ENCODE measurements around the gene DCP1A.
A peak's percentile ranks its signal among the peaks of the same experiment; 100 is the strongest.
"Not testable (repeated sequence)": the region's sequence is repeated elsewhere in the genome, so short reads cannot be mapped to it uniquely, and the experiment has no call there.

DCP1A gene

DNA sequence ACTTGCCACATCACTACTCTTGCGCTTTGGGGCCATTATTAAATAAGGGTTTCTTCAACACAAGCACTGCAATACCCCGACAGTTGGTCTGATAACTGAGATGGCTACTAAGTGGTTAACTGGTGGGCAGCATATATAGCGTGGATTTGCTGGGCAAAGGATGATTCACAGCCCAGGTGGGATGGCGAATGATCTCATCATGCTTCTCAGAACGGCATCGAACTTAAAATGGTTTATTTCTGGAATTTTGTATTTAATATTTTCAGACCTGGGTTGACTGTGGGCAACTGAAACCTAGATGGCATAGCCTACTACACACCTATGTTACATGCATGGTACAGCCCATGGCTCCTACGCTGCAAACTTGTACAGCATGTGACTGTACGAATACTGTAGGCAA is 64.8 kb downstream of the DCP1A start:
- Histone ChIP-seq H3K27ac (ENCODE audit: low read depth, low read length) (no peak overlapping the region), H3K36me3 (ENCODE audit: control insufficient read depth, insufficient read depth, low read length) (peaks cover 12% of the 10 kb centered on the region), H3K9ac (ENCODE audit: low read length) (no peak overlapping the region), H3K4me1 (ENCODE audit: control insufficient read depth, insufficient read depth, low read length) (peaks cover 7% of the 10 kb centered on the region), H3K27me3 (ENCODE audit: control insufficient read depth, insufficient read depth, low read length) (no peaks in the 10 kb centered on the region), H3K4me3 (ENCODE audit: low read length) (no peak overlapping the region)

DNA sequence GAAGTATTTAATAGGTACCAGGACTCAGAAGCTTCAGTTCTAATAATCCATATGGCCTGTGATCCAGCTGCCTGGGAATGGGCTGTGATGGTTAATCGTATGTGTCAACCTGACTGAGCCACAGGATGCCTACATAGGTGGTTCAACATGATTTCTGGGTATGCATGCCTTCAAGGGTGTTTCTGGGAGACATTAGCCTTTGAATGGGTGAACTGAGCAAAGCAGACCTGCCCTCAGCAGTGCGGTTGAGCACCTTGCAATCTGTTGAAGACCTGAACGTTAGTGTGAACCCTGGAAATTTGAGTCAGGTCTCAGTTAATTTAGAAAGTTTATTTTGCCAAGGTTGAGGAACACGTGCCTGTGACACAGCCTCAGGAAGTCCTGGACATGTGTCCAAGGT is 68.7 kb downstream of the DCP1A start:
- H3K36me3 ChIP-seq (ENCODE audit: control insufficient read depth, insufficient read depth, low read length), result no peaks in the 10 kb centered on the region
- no peak overlapping the region for H3K4me3 ChIP-seq (ENCODE audit: low read length)
- no peaks in the 10 kb centered on the region for H3K27me3 ChIP-seq (ENCODE audit: control insufficient read depth, insufficient read depth, low read length)
- H3K27ac ChIP-seq (ENCODE audit: low read depth, low read length), result no peak overlapping the region
- no peaks in the 10 kb centered on the region for H3K4me1 ChIP-seq (ENCODE audit: control insufficient read depth, insufficient read depth, low read length)
- H3K9ac ChIP-seq (ENCODE audit: low read length), result no peak overlapping the region

DNA sequence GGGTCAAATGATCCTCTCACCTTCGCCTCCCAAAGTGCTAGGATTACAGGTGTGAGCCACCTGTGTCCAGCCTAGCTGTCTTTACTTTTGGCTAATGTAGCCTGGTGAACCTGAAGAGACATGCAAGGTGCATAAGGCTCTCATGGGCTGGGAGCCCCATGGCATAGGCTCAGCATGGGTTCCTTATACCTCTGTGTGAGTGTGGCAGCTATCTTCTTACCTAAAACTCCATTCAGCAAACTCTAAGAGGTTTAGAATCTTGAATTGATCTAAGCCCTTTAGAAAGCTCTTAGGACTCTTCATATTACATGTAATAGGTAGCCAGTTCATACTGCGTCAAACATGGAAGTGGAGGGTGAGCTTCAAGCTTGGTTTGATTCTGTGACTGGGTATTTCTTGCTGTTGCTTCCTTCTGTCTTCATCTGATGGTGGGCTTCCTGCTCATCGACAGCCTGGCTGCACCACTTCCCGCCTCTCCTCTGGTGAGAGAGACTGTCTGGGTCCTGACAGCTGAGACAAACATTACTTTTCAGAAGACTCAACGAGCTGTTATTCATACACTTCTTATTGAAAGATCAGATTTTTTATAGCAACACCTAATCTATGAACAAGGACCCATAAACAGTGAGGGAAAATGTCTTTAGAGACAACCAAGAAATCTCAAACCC is 72.3 kb downstream of the DCP1A start:
- no peak overlapping the region for H3K4me3 ChIP-seq (ENCODE audit: low read length)
- H3K9ac ChIP-seq (ENCODE audit: low read length), result no peak overlapping the region
- no peaks in the 10 kb centered on the region for H3K36me3 ChIP-seq (ENCODE audit: control insufficient read depth, insufficient read depth, low read length)
- H3K27me3 ChIP-seq (ENCODE audit: control insufficient read depth, insufficient read depth, low read length), result no peaks in the 10 kb centered on the region
- H3K27ac ChIP-seq (ENCODE audit: low read depth, low read length), result no peak overlapping the region
- peaks cover 3% of the 10 kb centered on the region for H3K4me1 ChIP-seq (ENCODE audit: control insufficient read depth, insufficient read depth, low read length)

DNA sequence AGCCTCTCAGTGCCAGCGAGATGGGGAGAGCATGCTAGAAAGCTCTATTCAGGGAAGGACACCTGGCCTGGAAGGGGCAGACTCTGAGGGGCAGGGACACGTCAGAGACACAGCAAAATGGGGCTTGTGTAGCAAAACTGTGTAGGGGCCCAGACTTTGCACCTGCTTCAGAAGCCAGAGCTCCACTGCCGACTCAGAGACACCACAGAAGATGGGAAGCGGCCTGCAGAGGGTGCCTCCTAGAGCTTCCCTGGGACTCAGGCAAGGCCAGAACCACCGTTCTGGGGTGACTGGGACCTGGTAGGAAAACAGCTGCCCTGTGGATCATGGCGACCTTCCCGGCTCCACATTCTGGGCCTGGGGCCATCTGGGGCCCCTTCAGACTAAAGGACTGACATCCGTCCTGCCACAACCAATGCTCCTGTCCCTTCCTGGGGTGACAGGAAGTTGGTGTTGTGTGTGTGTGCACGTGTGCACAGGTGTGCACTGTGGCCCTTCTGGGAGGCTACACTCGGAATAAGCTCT is 74.1 kb downstream of the DCP1A start:
- H3K27ac ChIP-seq (ENCODE audit: low read depth, low read length), result no peak overlapping the region

DNA sequence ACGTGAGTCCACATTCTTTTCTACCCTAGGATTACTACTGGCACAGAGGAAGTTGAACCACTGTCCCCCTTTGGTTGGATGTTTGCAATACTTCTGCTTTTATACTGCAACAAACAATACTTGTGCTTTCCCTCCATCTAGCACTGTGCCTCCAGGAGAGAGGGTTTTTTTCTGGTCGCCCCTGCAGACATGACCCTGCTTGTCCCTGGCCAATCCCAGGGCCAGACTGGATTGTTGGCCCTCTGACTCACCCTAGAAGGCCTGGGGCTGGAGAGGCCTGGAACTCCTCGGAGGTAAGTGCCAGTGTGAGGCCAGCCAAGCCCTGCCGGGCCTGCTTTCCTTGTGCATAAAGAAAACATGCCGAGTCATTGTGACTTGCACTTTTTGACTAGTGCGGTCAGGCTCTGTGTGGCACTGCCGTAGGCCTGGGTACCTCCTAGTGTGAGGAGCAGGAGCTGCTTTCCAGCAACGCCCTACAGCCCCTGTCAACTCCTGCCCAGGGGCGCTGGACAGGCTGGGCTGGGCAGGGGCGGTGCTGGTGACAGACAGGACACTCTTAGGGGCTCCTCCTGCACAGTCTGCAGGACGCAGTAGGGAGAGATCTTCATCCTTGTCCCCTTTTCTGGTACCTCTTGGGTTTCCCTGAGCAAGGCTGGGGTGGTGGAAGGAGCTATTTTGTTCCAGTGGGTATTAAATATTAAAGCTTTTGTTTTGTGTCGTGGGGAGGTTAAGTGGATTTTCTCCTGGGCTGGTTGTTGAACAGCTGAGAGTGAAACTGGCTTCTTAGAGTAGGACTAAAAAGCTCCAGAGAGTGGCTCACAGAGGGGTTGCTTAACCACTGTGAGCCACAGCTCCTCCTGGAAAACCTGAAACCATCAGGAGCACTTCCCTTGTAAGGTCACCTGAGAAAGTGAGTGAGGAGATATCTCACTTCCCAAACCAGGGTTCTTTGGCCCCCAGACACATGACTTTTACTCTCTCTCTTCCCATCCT is 77.2 kb downstream of the DCP1A start:
- Histone ChIP-seq H3K4me1 (ENCODE audit: control insufficient read depth, insufficient read depth, low read length) (peaks cover 10% of the 10 kb centered on the region), H3K9ac (ENCODE audit: low read length) (no peak overlapping the region), H3K36me3 (ENCODE audit: control insufficient read depth, insufficient read depth, low read length) (no peaks in the 10 kb centered on the region), H3K27me3 (ENCODE audit: control insufficient read depth, insufficient read depth, low read length) (no peaks in the 10 kb centered on the region), H3K4me3 (ENCODE audit: low read length) (no peak overlapping the region), H3K27ac (ENCODE audit: low read depth, low read length) (peak overlapping the region; percentile 82)

More for the DNA sequence above, 74.1 kb downstream of the DCP1A start:
- H3K36me3 ChIP-seq (ENCODE audit: control insufficient read depth, insufficient read depth, low read length), result no peaks in the 10 kb centered on the region
- no peaks in the 10 kb centered on the region for H3K27me3 ChIP-seq (ENCODE audit: control insufficient read depth, insufficient read depth, low read length)
- no peak overlapping the region for H3K9ac ChIP-seq (ENCODE audit: low read length)
- H3K4me3 ChIP-seq (ENCODE audit: low read length), result no peak overlapping the region
- peaks cover 10% of the 10 kb centered on the region for H3K4me1 ChIP-seq (ENCODE audit: control insufficient read depth, insufficient read depth, low read length)

DNA sequence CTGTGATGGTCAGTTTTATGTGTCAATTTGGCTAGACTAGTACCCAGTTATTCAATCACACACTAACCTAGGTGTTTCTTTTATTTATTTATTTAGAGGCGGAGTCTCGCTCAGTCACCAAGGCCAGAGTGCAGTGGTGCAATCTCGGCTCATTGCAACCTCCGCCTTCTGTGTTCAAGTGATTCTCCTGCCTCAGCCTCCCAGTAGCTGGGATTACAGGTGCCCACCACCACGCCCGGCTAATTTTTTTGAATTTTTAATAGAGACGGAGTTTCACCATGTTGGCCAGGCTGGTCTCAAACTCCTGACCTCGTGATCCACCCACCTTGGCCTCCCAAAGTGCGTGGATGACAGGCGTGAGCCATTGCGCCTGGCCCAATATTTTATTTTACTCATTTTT is 78.2 kb downstream of the DCP1A start:
- not testable (repeated sequence) for H3K36me3 ChIP-seq (ENCODE audit: control insufficient read depth, insufficient read depth, low read length); H3K4me1 ChIP-seq (ENCODE audit: control insufficient read depth, insufficient read depth, low read length); H3K27me3 ChIP-seq (ENCODE audit: control insufficient read depth, insufficient read depth, low read length); H3K9ac ChIP-seq (ENCODE audit: low read length); H3K4me3 ChIP-seq (ENCODE audit: low read length)
- H3K27ac ChIP-seq (ENCODE audit: low read depth, low read length), result peak overlapping the region; percentile 82

DNA sequence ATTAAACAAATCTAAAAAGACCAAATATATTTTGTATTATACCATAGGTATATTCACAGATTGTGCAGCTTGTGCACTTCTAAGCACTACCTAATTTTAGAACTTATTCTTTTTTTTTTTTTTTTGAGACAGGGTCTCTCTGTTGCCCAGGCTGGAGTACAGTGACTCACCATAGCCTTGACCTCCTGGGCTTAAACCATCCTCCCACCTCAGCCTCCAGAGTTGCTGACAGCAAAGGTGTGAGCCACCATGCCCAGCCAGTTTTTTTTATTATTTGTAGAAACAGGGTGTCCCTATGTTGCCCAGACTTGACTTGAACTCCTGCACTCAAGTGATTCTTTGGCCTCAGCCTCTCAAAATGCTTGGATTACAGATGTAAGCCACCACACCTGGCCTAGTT is 79.6 kb downstream of the DCP1A start:
- H3K36me3 ChIP-seq (ENCODE audit: control insufficient read depth, insufficient read depth, low read length), result no peaks in the 10 kb centered on the region
- H3K27ac ChIP-seq (ENCODE audit: low read depth, low read length), result no peak overlapping the region
- H3K4me3 ChIP-seq (ENCODE audit: low read length), result no peak overlapping the region
- H3K9ac ChIP-seq (ENCODE audit: low read length), result no peak overlapping the region
- no peaks in the 10 kb centered on the region for H3K27me3 ChIP-seq (ENCODE audit: control insufficient read depth, insufficient read depth, low read length)
- peaks cover 10% of the 10 kb centered on the region for H3K4me1 ChIP-seq (ENCODE audit: control insufficient read depth, insufficient read depth, low read length)

DNA sequence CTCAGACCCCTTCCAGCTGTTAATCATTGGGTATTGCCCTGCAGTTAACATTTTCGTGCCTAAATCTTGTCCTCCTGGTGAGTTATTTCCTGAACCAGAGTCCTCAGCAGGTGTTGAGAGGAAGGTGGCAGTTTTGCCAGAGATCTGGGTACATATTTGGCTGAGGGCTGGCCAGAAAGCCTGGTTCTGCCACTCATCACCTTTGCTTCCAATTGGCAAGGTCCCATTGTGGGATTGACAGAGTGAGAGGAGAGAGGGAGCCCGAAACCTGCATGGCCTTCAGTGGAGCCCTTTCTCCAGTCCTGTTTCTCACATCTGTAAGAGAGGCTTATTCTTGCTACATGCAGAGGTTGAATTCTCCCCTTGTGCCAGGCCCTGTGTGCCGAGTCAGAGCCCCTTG is 82.6 kb downstream of the DCP1A start:
- Histone ChIP-seq H3K27ac (ENCODE audit: low read depth, low read length) (no peak overlapping the region), H3K9ac (ENCODE audit: low read length) (no peak overlapping the region), H3K36me3 (ENCODE audit: control insufficient read depth, insufficient read depth, low read length) (no peaks in the 10 kb centered on the region), H3K27me3 (ENCODE audit: control insufficient read depth, insufficient read depth, low read length) (no peaks in the 10 kb centered on the region), H3K4me3 (ENCODE audit: low read length) (no peak overlapping the region), H3K4me1 (ENCODE audit: control insufficient read depth, insufficient read depth, low read length) (peaks cover 4% of the 10 kb centered on the region)

DNA sequence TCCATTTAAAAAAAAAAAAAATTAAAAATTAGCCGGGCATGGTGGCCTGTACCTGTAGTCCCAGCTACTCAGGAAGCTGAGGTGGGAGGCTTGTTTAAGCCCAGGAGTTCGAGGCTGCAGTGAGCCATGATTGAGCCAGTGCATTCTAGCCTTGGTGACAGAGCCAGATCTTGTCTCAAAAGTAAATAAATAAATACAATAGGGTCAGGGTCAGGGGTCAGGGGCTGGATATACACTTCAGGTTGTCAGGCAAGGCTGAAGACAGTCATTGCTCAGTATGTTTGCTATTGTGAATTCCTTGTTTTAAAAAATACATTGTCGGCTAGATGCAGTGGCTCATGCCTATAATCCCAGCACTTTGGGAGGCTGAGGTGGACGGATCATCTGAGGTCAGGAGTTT is 83.4 kb downstream of the DCP1A start:
- H3K27ac ChIP-seq (ENCODE audit: low read depth, low read length), result no peak overlapping the region
- no peaks in the 10 kb centered on the region for H3K27me3 ChIP-seq (ENCODE audit: control insufficient read depth, insufficient read depth, low read length)
- no peak overlapping the region for H3K4me3 ChIP-seq (ENCODE audit: low read length)
- no peak overlapping the region for H3K9ac ChIP-seq (ENCODE audit: low read length)
- no peaks in the 10 kb centered on the region for H3K4me1 ChIP-seq (ENCODE audit: control insufficient read depth, insufficient read depth, low read length)
- H3K36me3 ChIP-seq (ENCODE audit: control insufficient read depth, insufficient read depth, low read length), result no peaks in the 10 kb centered on the region

DNA sequence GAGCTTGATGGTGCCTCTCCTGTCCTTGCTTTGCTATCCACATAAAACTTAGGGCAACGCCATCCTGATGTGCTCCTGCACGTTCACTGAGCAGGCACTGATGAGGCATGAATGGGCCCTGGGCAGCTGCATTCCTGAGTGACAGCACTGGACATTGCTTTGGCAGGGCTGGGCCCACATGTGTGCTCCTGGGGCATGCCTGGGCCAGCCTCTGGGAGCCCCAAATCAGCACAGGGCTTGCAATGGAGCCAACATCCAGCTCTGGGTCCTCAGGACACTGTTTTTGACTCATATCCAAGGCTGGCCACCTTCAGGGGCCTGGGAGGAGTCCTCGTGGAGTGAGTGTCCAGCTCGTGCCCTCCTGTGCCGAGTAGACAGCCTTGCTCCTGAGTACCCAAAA is 85.6 kb downstream of the DCP1A start:
- no peaks in the 10 kb centered on the region for H3K4me1 ChIP-seq (ENCODE audit: control insufficient read depth, insufficient read depth, low read length)
- no peak overlapping the region for H3K27ac ChIP-seq (ENCODE audit: low read depth, low read length)
- no peak overlapping the region for H3K9ac ChIP-seq (ENCODE audit: low read length)
- H3K4me3 ChIP-seq (ENCODE audit: low read length), result no peak overlapping the region
- no peaks in the 10 kb centered on the region for H3K36me3 ChIP-seq (ENCODE audit: control insufficient read depth, insufficient read depth, low read length)
- H3K27me3 ChIP-seq (ENCODE audit: control insufficient read depth, insufficient read depth, low read length), result no peaks in the 10 kb centered on the region

DNA sequence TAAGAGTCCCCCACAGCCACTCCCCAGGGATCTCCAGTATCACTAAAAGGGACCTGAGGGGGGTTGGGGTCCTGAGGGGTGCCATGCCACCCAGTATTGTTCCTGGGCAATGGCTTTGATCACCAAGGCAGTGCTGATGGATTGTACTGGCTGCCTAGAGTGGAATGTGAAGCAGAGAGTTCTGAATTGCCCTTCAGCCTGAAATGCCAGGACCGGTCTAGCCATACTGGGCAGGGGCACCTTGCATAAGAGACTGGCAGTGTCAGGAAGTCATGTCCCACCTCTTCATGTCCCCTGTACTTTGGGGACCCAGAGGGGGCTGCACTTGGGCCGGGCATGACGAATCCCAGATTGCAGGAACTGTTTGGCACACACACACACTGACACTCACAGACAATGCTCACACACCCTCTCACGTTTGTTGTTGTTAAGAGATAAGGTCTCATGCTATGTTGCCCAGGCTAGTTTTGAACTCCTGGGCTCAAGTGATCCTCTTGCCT is 87.0 kb downstream of the DCP1A start:
- Histone ChIP-seq H3K27me3 (ENCODE audit: control insufficient read depth, insufficient read depth, low read length) (no peaks in the 10 kb centered on the region), H3K4me3 (ENCODE audit: low read length) (no peak overlapping the region), H3K4me1 (ENCODE audit: control insufficient read depth, insufficient read depth, low read length) (no peaks in the 10 kb centered on the region), H3K9ac (ENCODE audit: low read length) (no peak overlapping the region), H3K36me3 (ENCODE audit: control insufficient read depth, insufficient read depth, low read length) (no peaks in the 10 kb centered on the region), H3K27ac (ENCODE audit: low read depth, low read length) (no peak overlapping the region)

DNA sequence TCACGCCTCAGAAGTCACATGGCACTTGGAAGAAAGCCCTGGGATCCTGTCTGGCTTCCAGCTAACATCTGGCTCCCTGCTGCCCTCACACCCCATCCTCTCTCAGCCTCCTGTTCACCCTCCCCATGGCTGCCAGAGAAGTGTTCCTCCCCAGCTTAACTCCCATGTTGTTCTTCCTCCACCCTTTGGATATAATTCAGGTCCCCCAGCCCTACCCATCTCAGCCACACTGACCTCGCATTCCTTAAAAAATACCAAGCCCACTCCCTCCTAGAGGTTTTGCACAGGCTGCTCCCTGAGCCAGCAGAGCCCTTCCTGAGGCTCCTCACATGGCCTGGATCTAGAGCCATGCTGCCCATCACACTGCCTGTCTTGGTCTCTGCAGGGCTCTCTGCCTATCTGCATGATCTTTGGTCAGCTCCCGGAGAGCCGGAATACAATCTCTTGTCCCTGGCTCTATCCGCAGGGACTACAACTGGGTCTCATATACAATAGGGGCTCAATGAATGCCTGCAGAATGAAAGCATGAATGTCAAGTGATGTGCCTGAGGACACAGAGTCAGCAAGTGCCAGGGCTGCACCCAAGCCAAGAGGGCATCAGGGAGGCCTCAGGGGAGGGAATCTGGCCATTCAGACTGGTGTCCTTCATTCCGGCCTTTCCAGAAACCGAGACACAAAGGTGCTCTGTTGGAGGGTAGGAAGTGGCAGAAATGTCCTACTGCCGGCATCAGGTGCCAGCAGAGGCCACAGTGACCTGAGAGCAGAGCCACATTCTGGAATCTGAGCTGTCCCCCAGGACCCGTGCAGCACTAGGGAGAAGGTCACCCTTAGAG is 87.7 kb downstream of the DCP1A start:
- Histone ChIP-seq H3K9ac (ENCODE audit: low read length) (no peak overlapping the region), H3K36me3 (ENCODE audit: control insufficient read depth, insufficient read depth, low read length) (no peaks in the 10 kb centered on the region), H3K27ac (ENCODE audit: low read depth, low read length) (no peak overlapping the region), H3K4me1 (ENCODE audit: control insufficient read depth, insufficient read depth, low read length) (no peaks in the 10 kb centered on the region), H3K27me3 (ENCODE audit: control insufficient read depth, insufficient read depth, low read length) (no peaks in the 10 kb centered on the region), H3K4me3 (ENCODE audit: low read length) (no peak overlapping the region)
